Keratinocyte (primary cell): ENCODE results near the gene PSMB11.

Experiments
- EZH2 ChIP-seq: IDR thresholded peaks from one replicate; pipeline ENCODE4 v1.6.1; 2012; ENCODE audit warnings: inconsistent platforms, mild to moderate bottlenecking, low read length, moderate library complexity
- TF ChIP-seq, protein P1 (sequence below), 3 experiments: IDR thresholded peaks in 1 of 3; conservative IDR thresholded peaks in 1 of 3; optimal IDR thresholded peaks in 1 of 3; 2 replicates in 2 of 3; 3 replicates in 1 of 3; pipeline versions ENCODE3 to v1.5.1; 2011; ENCODE audit warnings: low read length in 3 of 3, mild to moderate bottlenecking in 3 of 3, moderate library complexity in 2 of 3, control low read depth in 1 of 3, inconsistent platforms in 1 of 3; ENCODE audit not compliant: insufficient read depth in 2 of 3; ENCODE audit errors: extremely low read depth in 1 of 3

GRCh38 chr14:23009483-23009938 lies 32.5 kb upstream of the PSMB11 start:
- TF ChIP-seq, protein P1, sequence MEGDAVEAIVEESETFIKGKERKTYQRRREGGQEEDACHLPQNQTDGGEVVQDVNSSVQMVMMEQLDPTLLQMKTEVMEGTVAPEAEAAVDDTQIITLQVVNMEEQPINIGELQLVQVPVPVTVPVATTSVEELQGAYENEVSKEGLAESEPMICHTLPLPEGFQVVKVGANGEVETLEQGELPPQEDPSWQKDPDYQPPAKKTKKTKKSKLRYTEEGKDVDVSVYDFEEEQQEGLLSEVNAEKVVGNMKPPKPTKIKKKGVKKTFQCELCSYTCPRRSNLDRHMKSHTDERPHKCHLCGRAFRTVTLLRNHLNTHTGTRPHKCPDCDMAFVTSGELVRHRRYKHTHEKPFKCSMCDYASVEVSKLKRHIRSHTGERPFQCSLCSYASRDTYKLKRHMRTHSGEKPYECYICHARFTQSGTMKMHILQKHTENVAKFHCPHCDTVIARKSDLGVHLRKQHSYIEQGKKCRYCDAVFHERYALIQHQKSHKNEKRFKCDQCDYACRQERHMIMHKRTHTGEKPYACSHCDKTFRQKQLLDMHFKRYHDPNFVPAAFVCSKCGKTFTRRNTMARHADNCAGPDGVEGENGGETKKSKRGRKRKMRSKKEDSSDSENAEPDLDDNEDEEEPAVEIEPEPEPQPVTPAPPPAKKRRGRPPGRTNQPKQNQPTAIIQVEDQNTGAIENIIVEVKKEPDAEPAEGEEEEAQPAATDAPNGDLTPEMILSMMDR (optimal IDR thresholded peaks at IDR 0.05 in 1 of 3, IDR thresholded peaks at IDR 0.05 in 1 of 3, conservative IDR thresholded peaks at IDR 0.05 in 1 of 3; ENCODE audit: extremely low read depth in 1 of 3, insufficient read depth in 2 of 3, low read length in 3 of 3) = no peak
- TF ChIP-seq EZH2 = no peak
